Suprapubic skin (tissue), 4 donors: ENCODE results near the gene OTUB2. TPM values are rescaled to one million over a fixed set of nuclear protein-coding genes. Genes with fewer than 3 reads are reported as not detected.

ENCODE experiments used
- DNase-seq, 2 donors: peaks; one replicate each; pipeline ENCODE4 v3.0.0-alpha.2; 2019; ENCODE audit warnings: low spot score in 2 of 2
- H3K27ac ChIP-seq: fragments of 200-600 bp; sonication (generic); one replicate; pipeline ENCODE4 v1.5.1; 2019
- H3K27me3 ChIP-seq: fragments of 200-600 bp; sonication (generic); one replicate; pipeline ENCODE4 v1.5.1; 2019
- H3K36me3 ChIP-seq: fragments of 200-600 bp; sonication (generic); one replicate; pipeline ENCODE4 v1.5.1; 2019
- H3K4me1 ChIP-seq: fragments of 200-600 bp; sonication (generic); one replicate; pipeline ENCODE4 v1.5.1; 2019
- H3K4me3 ChIP-seq: fragments of 200-600 bp; sonication (generic); one replicate; pipeline ENCODE4 v1.5.1; 2019; ENCODE audit warnings: mild to moderate bottlenecking
- H3K9me3 ChIP-seq: fragments of 200-600 bp; sonication (generic); one replicate; pipeline ENCODE4 v1.5.1; 2019
- CTCF ChIP-seq, 2 donors: fragments of 200-600 bp in 1 of 2; fragments of 450-650 bp in 1 of 2; sonication (generic) in 1 of 2; IDR thresholded peaks; one replicate each; pipeline ENCODE4 v1.5.1; 2016 to 2019; ENCODE audit warnings: antibody characterized with exemption in 2 of 2, mild to moderate bottlenecking in 1 of 2, moderate library complexity in 1 of 2
- EP300 ChIP-seq: sonication (generic); formaldehyde crosslinking; IDR thresholded peaks from one replicate; pipeline ENCODE4 v1.6.1; 2017; ENCODE audit warnings: antibody characterized with exemption
- POLR2A ChIP-seq, 2 donors: fragments of 450-650 bp; IDR thresholded peaks; one replicate each; pipeline ENCODE4 v1.6.1; 2017; ENCODE audit warnings: antibody characterized with exemption in 2 of 2, mild to moderate bottlenecking in 2 of 2, moderate library complexity in 2 of 2
- POLR2AphosphoS5 ChIP-seq, 3 donors: sonication (generic); formaldehyde crosslinking; IDR thresholded peaks; one replicate each; pipeline ENCODE4 v1.6.1; 2017; ENCODE audit warnings: antibody characterized with exemption in 3 of 3
- WGBS: methylation state at CpG from one replicate; pipeline ENCODE4 v1.1.5; 2018; 5-methylcytosine and 5-hydroxymethylcytosine counted together
- total RNA-seq, 4 donors: library from RNA; depleted of rRNA; stranded (reverse); fragments of >200 nt; gene quantifications; one replicate each; pipeline ENCODE4 v1.1.0, GENCODE V29; 2016

Gene OTUB2
- total RNA-seq, 4 donors from 2014 or later, result 7.2 to 35.5 (median 14.3) TPM

- WGBS, result 78% methylated on average over 1 of the region's 1 CpG
- H3K36me3 ChIP-seq, result peaks cover 100% of the 10 kb centered on the region
- no peak overlapping the region for H3K27ac ChIP-seq
- H3K9me3 ChIP-seq, result no peaks in the 10 kb centered on the region
- no peaks in the 10 kb centered on the region for H3K4me1 ChIP-seq
- DNase-seq, result no peak
- H3K4me3 ChIP-seq, result no peak overlapping the region
- no peaks in the 10 kb centered on the region for H3K27me3 ChIP-seq
- TF ChIP-seq CTCF (IDR thresholded peaks at IDR 0.05) (no peak), POLR2A (IDR thresholded peaks at IDR 0.05) (no peak), EP300 (no peak), POLR2AphosphoS5 (IDR thresholded peaks at IDR 0.05) (no peak)
Measured at GRCh38 chr14:94052199-94052598, 26.1 kb downstream of the OTUB2 start.

DNA sequence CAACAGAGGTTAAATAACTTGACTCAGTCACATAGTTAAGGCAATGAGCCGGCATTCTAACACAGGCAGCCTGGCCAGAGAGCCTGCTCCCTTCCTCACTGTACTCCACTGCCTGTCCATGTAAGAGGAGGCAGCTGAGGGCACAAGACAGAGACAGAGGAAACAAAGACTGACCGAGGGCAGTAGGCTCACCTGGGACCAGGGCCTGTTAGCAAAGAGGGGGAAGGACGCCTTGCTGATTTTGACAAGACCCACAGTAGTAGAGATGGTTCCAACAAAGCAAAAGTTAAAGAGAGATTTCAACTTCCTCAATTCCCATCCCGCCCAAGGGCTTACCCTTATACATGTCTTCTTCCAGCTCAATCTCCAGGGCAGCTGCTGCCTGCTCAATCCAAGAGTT lies 26.5 kb downstream of the OTUB2 start:
- H3K4me1 ChIP-seq, result no peaks in the 10 kb centered on the region
- no peaks in the 10 kb centered on the region for H3K9me3 ChIP-seq
- no peak for TF ChIP-seq POLR2A (IDR thresholded peaks at IDR 0.05)
- TF ChIP-seq CTCF (IDR thresholded peaks at IDR 0.05), result no peak
- TF ChIP-seq POLR2AphosphoS5 (IDR thresholded peaks at IDR 0.05), result no peak
- no peak for TF ChIP-seq EP300
- peak in 1 of 2 donors; percentile 2 for DNase-seq
- no peak overlapping the region for H3K27ac ChIP-seq
- no peaks in the 10 kb centered on the region for H3K27me3 ChIP-seq
- H3K36me3 ChIP-seq, result peaks cover 100% of the 10 kb centered on the region
- 92% methylated on average over 4 of the region's 4 CpGs for WGBS
- no peak overlapping the region for H3K4me3 ChIP-seq

GRCh38 chr14:94054401-94054800 lies 28.3 kb downstream of the OTUB2 start:
- Histone ChIP-seq H3K27me3 (no peaks in the 10 kb centered on the region), H3K4me3 (no peak overlapping the region), H3K9me3 (no peaks in the 10 kb centered on the region), H3K27ac (no peak overlapping the region), H3K4me1 (no peaks in the 10 kb centered on the region), H3K36me3 (peaks cover 99% of the 10 kb centered on the region)
- no peak for DNase-seq
- 100% methylated on average over 1 of the region's 1 CpG for WGBS
- no peak for TF ChIP-seq POLR2AphosphoS5 (IDR thresholded peaks at IDR 0.05)
- no peak for TF ChIP-seq CTCF (IDR thresholded peaks at IDR 0.05)
- TF ChIP-seq POLR2A (IDR thresholded peaks at IDR 0.05), result no peak
- no peak for TF ChIP-seq EP300

DNA sequence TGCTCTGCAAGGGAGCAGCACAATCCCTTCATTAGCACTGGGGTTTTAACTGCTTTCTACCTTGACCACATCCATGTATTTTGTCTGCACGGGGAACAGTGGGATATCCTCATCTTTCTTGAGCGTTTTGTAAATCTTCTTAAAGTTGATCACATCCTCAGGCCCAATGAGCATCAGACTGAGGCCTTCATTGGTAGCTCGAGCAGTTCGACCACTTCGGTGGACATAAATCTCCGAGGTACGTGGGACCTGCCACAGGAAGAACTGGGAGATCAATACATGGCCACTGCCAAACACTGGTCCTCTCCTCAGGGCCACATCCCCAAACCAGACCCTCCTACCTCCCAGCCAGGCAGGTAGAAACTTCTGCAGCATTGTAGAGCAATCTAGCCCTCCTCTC lies 28.8 kb downstream of the OTUB2 start:
- TF ChIP-seq POLR2A (IDR thresholded peaks at IDR 0.05) (no peak), CTCF (IDR thresholded peaks at IDR 0.05) (no peak), POLR2AphosphoS5 (IDR thresholded peaks at IDR 0.05) (no peak), EP300 (no peak)
- peaks cover 99% of the 10 kb centered on the region for H3K36me3 ChIP-seq
- 92% methylated on average over 7 of the region's 7 CpGs for WGBS

DNA sequence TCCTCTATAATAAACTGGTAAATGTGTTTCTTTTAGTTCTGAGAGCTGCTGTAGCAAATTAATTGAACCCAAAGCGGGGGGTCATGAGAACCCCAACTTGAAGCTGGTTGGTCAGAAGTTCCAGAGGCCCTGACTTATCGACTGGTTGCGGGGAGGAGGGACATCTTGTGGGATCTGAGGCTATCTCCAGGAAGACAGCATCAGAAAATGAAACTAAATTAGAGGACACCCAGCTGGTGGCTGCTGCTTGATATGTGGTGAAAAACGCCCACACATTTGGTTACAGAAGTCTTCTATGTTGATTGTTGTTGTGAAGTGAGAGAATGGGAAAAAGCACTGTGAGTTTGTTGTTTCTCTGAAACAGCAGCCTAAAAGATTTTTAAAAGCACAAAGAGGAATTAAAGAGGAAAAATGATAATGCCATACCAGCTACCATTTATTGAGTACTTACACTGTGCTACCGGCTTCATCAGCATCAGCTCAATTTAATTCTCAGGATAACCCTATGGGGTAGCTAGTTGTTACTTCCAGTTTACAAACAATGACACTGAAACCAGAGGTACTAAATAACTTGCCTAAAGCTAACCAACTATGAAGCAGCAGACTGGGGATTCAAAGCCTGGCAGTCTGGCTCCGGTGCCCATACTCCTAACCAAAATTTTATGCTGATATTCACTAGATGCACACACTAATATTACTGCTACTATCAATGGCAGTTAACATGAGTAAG lies 30.6 kb downstream of the OTUB2 start:
- Histone ChIP-seq H3K36me3 (peaks cover 99% of the 10 kb centered on the region), H3K27me3 (no peaks in the 10 kb centered on the region), H3K27ac (no peak overlapping the region), H3K9me3 (no peaks in the 10 kb centered on the region), H3K4me1 (no peaks in the 10 kb centered on the region), H3K4me3 (no peak overlapping the region)
- peak in 1 of 2 donors; percentile 24 for DNase-seq
- WGBS, result 82% methylated on average over 6 of the region's 6 CpGs
- TF ChIP-seq CTCF (IDR thresholded peaks at IDR 0.05) (no peak), POLR2A (IDR thresholded peaks at IDR 0.05) (no peak), EP300 (no peak), POLR2AphosphoS5 (IDR thresholded peaks at IDR 0.05) (no peak)

More for the DNA sequence above, 28.8 kb downstream of the OTUB2 start:
- H3K4me1 ChIP-seq, result no peaks in the 10 kb centered on the region
- H3K27me3 ChIP-seq, result no peaks in the 10 kb centered on the region
- H3K9me3 ChIP-seq, result no peaks in the 10 kb centered on the region
- H3K27ac ChIP-seq, result no peak overlapping the region
- no peak overlapping the region for H3K4me3 ChIP-seq
- peak in 1 of 2 donors; percentile 21 for DNase-seq
